Measurements from ENCODE around the gene ENO2. TPM values are rescaled to one million over a fixed set of nuclear protein-coding genes. Genes with fewer than 3 reads are reported as not detected.

Gene ENO2
- total and polyA plus RNA-seq, 2 experiments from 2014 or later: 43.5 to 53.5 TPM

- ATAC-seq: no peak
- H3K27ac Mint-ChIP-seq: no peak overlapping the region
- H3K27ac ChIP-seq (ENCODE audit: low read depth): no peak overlapping the region
These were observed 18.4 kb downstream of the ENO2 start for GRCh38 chr12:6932766-6933165.

DNA sequence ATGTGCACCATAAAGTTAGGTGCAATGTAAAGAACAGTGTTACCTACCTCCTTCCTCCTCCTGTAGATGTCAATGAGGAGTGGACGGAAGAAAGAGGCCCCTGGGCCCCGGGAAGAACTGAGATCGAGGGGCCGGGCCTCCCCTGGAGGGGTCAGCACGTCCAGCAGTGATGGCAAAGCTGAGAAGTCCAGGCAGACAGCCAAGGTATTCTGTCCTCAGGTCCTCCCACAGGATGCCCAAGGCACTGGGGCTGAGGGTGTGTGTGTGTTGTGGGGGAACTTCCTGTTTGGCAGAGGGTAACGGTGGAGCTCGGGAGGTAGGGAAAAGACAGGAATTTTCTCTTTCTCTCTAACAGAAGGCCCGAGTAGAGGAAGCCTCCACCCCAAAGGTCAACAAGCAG is 19.7 kb downstream of the ENO2 start:
- H3K27me3 Mint-ChIP-seq (ENCODE audit: insufficient read depth, low read depth, poor library complexity): peaks cover 17% of the 10 kb centered on the region
- Histone ChIP-seq H3K27ac (ENCODE audit: low read depth) (no peak overlapping the region), H4K20me1 (replicated peaks; ENCODE audit: insufficient read depth) (peaks cover 38% of the 10 kb centered on the region), H3K9me2 (ENCODE audit: insufficient read depth) (no peaks in the 10 kb centered on the region), H3K4me3 (no peak overlapping the region), H3K4me2 (no peak overlapping the region), H2AFZ (no peak overlapping the region), H3K27me3 (ENCODE audit: insufficient read depth) (no peaks in the 10 kb centered on the region), H3K36me3 (ENCODE audit: insufficient read depth) (peaks cover 17% of the 10 kb centered on the region), H3K4me1 (ENCODE audit: insufficient read depth) (peaks cover 29% of the 10 kb centered on the region), H3F3A (replicated peaks; ENCODE audit: low read depth) (peaks cover 39% of the 10 kb centered on the region), H3K79me2 (replicated peaks; ENCODE audit: insufficient read depth) (peaks cover 45% of the 10 kb centered on the region)
- peaks cover 1% of the 10 kb centered on the region; the same call in 1 of the 3 replicates for H3K9me3 Mint-ChIP-seq
- no peak overlapping the region; the same call in 2 of the 3 replicates for H3K4me3 Mint-ChIP-seq
- no peak for ATAC-seq
- H3K36me3 Mint-ChIP-seq (ENCODE audit: low read depth): peaks cover 67% of the 10 kb centered on the region
- DNase-seq (ENCODE audit: low spot score): no peak
- H3K27ac Mint-ChIP-seq: no peak overlapping the region
- H3K4me1 Mint-ChIP-seq: peaks cover 45% of the 10 kb centered on the region
- TF ChIP-seq ZNF331 (CRISPR knock-in tag; IDR thresholded peaks at IDR 0.05; ENCODE audit: low read depth) (no peak), JUNB (IDR thresholded peaks at IDR 0.05; ENCODE audit: unreplicated experiment) (no peak), EZH2phosphoT487 (IDR thresholded peaks at IDR 0.05; ENCODE audit: unreplicated experiment) (no peak), NANOG (IDR thresholded peaks at IDR 0.05; ENCODE audit: borderline replicate concordance) (no peak), STAT1 (IDR thresholded peaks at IDR 0.05; ENCODE audit: unreplicated experiment) (no peak), POLR2AphosphoS5 (IDR thresholded peaks at IDR 0.05; ENCODE audit: low read depth) (no peak), EZH2 (IDR thresholded peaks at IDR 0.05; ENCODE audit: low read depth, unreplicated experiment) (no peak), ZNF114 (CRISPR knock-in tag; IDR thresholded peaks at IDR 0.05) (no peak), CREB1 (CRISPR knock-in tag; IDR thresholded peaks at IDR 0.05; ENCODE audit: low read depth) (no peak), ZNF462 (CRISPR knock-in tag; IDR thresholded peaks at IDR 0.05) (no peak), ETS1 (IDR thresholded peaks at IDR 0.05) (no peak)
- TF ChIP-seq, protein P1, sequence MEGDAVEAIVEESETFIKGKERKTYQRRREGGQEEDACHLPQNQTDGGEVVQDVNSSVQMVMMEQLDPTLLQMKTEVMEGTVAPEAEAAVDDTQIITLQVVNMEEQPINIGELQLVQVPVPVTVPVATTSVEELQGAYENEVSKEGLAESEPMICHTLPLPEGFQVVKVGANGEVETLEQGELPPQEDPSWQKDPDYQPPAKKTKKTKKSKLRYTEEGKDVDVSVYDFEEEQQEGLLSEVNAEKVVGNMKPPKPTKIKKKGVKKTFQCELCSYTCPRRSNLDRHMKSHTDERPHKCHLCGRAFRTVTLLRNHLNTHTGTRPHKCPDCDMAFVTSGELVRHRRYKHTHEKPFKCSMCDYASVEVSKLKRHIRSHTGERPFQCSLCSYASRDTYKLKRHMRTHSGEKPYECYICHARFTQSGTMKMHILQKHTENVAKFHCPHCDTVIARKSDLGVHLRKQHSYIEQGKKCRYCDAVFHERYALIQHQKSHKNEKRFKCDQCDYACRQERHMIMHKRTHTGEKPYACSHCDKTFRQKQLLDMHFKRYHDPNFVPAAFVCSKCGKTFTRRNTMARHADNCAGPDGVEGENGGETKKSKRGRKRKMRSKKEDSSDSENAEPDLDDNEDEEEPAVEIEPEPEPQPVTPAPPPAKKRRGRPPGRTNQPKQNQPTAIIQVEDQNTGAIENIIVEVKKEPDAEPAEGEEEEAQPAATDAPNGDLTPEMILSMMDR (conservative IDR thresholded peaks at IDR 0.05; ENCODE audit: low read depth in 2 of 2): no peak

More at GRCh38 chr12:6932766-6933165, 18.4 kb downstream of the ENO2 start:
- peaks cover 28% of the 10 kb centered on the region for H3K4me1 ChIP-seq (ENCODE audit: insufficient read depth)
- DNase-seq (ENCODE audit: low spot score): no peak
- Mint-ChIP-seq H3K4me1 (peaks cover 37% of the 10 kb centered on the region), H3K4me3 (no peak overlapping the region), H3K36me3 (ENCODE audit: low read depth) (peaks cover 58% of the 10 kb centered on the region), H3K9me3 (no peaks in the 10 kb centered on the region; the same call in 2 of the 3 replicates), H3K27me3 (ENCODE audit: insufficient read depth, low read depth, poor library complexity) (peaks cover 15% of the 10 kb centered on the region)
- no peak for TF ChIP-seq POLR2AphosphoS5 (IDR thresholded peaks at IDR 0.05; ENCODE audit: low read depth)
- TF ChIP-seq EZH2phosphoT487 (IDR thresholded peaks at IDR 0.05; ENCODE audit: unreplicated experiment): no peak
- peaks cover 53% of the 10 kb centered on the region for H3K79me2 ChIP-seq (replicated peaks; ENCODE audit: insufficient read depth)
- no peaks in the 10 kb centered on the region for H3K27me3 ChIP-seq (ENCODE audit: insufficient read depth)
- H3K36me3 ChIP-seq (ENCODE audit: insufficient read depth): peaks cover 17% of the 10 kb centered on the region
- no peak overlapping the region for H3K4me3 ChIP-seq
- no peaks in the 10 kb centered on the region for H3K9me2 ChIP-seq (ENCODE audit: insufficient read depth)
- no peak overlapping the region for H3K4me2 ChIP-seq
- peaks cover 34% of the 10 kb centered on the region for H3F3A ChIP-seq (replicated peaks; ENCODE audit: low read depth)
- H2AFZ ChIP-seq: no peak overlapping the region
- H4K20me1 ChIP-seq (replicated peaks; ENCODE audit: insufficient read depth): peaks cover 38% of the 10 kb centered on the region

Measured in GM23338 (cell line).